ENCODE results near the gene KIF6.

Gene KIF6

GRCh38 chr6:39420300-39421265 is 304.6 kb downstream of the KIF6 start:
- no peak for DNase-seq (ENCODE audit: low spot score)

GRCh38 chr6:39419607-39420006 is 305.6 kb downstream of the KIF6 start:
- DNase-seq (ENCODE audit: low spot score) = no peak

GRCh38 chr6:39417440-39417839 is 307.8 kb downstream of the KIF6 start:
- no peak for DNase-seq (ENCODE audit: low spot score)

- peak; percentile 90 for DNase-seq (ENCODE audit: low spot score)
Observed at GRCh38 chr6:39416728-39417127, 308.5 kb downstream of the KIF6 start.

- no peak for DNase-seq (ENCODE audit: low spot score)
Observed at GRCh38 chr6:39416026-39416425, 309.2 kb downstream of the KIF6 start.

GRCh38 chr6:39415482-39415881 is 309.7 kb downstream of the KIF6 start:
- no peak for DNase-seq (ENCODE audit: low spot score)

GRCh38 chr6:39411465-39411864 is 313.7 kb downstream of the KIF6 start:
- DNase-seq (ENCODE audit: low spot score) = peak; percentile 62

- DNase-seq (ENCODE audit: low spot score) = no peak
Observed at GRCh38 chr6:39411001-39411400, 314.2 kb downstream of the KIF6 start.

- no peak for DNase-seq (ENCODE audit: low spot score)
Observed at GRCh38 chr6:39409889-39410288, 315.3 kb downstream of the KIF6 start.

- DNase-seq (ENCODE audit: low spot score) = no peak
Observed at GRCh38 chr6:39407446-39407993, 317.7 kb downstream of the KIF6 start.

- DNase-seq (ENCODE audit: low spot score) = no peak
Observed at GRCh38 chr6:39404312-39404711, 320.9 kb downstream of the KIF6 start.

GRCh38 chr6:39403304-39403703 is 321.9 kb downstream of the KIF6 start:
- DNase-seq (ENCODE audit: low spot score) = no peak

- peak; percentile 81 for DNase-seq (ENCODE audit: low spot score)
Observed at GRCh38 chr6:39402239-39402751, 322.9 kb downstream of the KIF6 start.

- DNase-seq (ENCODE audit: low spot score) = no peak
Observed at GRCh38 chr6:39401376-39401775, 323.8 kb downstream of the KIF6 start.

GRCh38 chr6:39400026-39400425 is 325.2 kb downstream of the KIF6 start:
- no peak for DNase-seq (ENCODE audit: low spot score)

GRCh38 chr6:39396854-39397253 is 328.4 kb downstream of the KIF6 start:
- DNase-seq (ENCODE audit: low spot score) = no peak

GRCh38 chr6:39393075-39393474 is 332.1 kb downstream of the KIF6 start:
- no peak for DNase-seq (ENCODE audit: low spot score)

GRCh38 chr6:39391182-39391581 is 334.0 kb downstream of the KIF6 start:
- DNase-seq (ENCODE audit: low spot score) = no peak

GRCh38 chr6:39389484-39389767 is 335.8 kb downstream of the KIF6 start:
- peak; percentile 25 for DNase-seq (ENCODE audit: low spot score)

GRCh38 chr6:39388606-39389483 is 336.4 kb downstream of the KIF6 start:
- no peak for DNase-seq (ENCODE audit: low spot score)

GRCh38 chr6:39387785-39388184 is 337.4 kb downstream of the KIF6 start:
- no peak for DNase-seq (ENCODE audit: low spot score)

- no peak for DNase-seq (ENCODE audit: low spot score)
Observed at GRCh38 chr6:39386487-39386886, 338.7 kb downstream of the KIF6 start.

All from GM03348 (cell line).